Type B pancreatic cell (in vitro differentiated cells): Measurements from ENCODE around the gene SLC6A18. TPM values are rescaled to one million over a fixed set of nuclear protein-coding genes. Genes with fewer than 3 reads are reported as not detected.

ENCODE experiments used
- DNase-seq: peaks from one replicate; pipeline ENCODE4 v3.0.0; 2021; ENCODE audit warnings: mixed read lengths; ENCODE audit not compliant: unreplicated experiment; ENCODE audit errors: extremely low spot score
- H3K27ac Mint-ChIP-seq: 2 replicates; pipeline ENCODE4 v1.8.0; 2021; ENCODE audit warnings: mild to moderate bottlenecking, mixed read lengths
- H3K27me3 Mint-ChIP-seq: 2 replicates; pipeline ENCODE4 v1.8.0; 2021; ENCODE audit warnings: mixed read lengths
- H3K36me3 Mint-ChIP-seq: 2 replicates; pipeline ENCODE4 v1.8.0; 2021; ENCODE audit warnings: mixed read lengths
- H3K4me1 Mint-ChIP-seq: one replicate; pipeline ENCODE4 v1.8.0; 2021; ENCODE audit warnings: mixed read lengths; ENCODE audit not compliant: unreplicated experiment
- H3K4me3 Mint-ChIP-seq: 2 replicates; pipeline ENCODE4 v1.8.0; 2021; ENCODE audit warnings: mild to moderate bottlenecking, mixed read lengths
- H3K9me3 Mint-ChIP-seq: 2 replicates; pipeline ENCODE4 v1.8.0; 2021; ENCODE audit warnings: mixed read lengths
- total RNA-seq: library from RNA; stranded (reverse); gene quantifications from 2 replicates; pipeline ENCODE4 v1.2.1, GENCODE V29; 2021; ENCODE audit warnings: low replicate concordance
- TF ChIP-seq, protein P1 (sequence below): fragments of 200-600 bp; sonication (generic); conservative IDR thresholded peaks from 2 replicates; pipeline ENCODE4 v1.5.0; 2021; ENCODE audit warnings: antibody characterized with exemption, mild to moderate bottlenecking

Gene SLC6A18
- total RNA-seq, 1 donor from 2014 or later: 0.41 TPM

DNA sequence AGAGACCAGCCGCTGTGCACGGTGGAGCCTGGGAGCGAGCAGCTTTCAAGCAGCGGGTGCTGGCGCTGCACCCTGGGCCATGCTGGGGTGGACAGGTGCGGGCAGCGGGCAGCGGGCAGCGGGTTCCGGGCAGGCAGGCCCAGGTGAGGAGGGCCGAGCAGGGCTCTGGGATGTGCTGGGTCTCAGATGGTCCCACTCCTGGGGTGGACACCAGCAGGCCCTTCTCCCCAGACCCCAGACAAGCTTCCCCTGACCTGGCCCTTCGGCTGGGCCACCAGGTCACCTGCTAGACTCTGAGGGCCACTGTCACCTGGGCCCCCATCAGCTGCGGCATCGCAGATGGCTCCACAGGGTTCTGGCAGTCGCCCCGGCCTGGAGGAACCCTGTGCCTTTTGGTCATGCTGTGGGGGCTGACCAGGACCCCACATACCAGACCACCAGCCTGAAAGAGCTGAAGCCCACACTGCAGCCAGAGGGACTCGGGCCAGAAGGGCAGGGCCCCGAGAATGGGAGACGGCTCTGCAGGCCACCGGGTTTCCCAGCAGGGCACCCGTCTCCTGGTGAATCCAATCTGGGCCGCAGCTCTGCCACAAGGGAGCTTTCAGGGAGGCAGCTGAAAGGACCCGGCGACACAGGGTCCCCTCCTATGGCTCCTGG, 21.7 kb upstream of the SLC6A18 start:
- peaks cover 10% of the 10 kb centered on the region for H3K4me1 Mint-ChIP-seq
- H3K9me3 Mint-ChIP-seq: no peaks in the 10 kb centered on the region
- DNase-seq: no peak
- no peak overlapping the region for H3K4me3 Mint-ChIP-seq
- H3K27me3 Mint-ChIP-seq: peaks cover 10% of the 10 kb centered on the region
- H3K27ac Mint-ChIP-seq: no peak overlapping the region
- TF ChIP-seq, protein P1, sequence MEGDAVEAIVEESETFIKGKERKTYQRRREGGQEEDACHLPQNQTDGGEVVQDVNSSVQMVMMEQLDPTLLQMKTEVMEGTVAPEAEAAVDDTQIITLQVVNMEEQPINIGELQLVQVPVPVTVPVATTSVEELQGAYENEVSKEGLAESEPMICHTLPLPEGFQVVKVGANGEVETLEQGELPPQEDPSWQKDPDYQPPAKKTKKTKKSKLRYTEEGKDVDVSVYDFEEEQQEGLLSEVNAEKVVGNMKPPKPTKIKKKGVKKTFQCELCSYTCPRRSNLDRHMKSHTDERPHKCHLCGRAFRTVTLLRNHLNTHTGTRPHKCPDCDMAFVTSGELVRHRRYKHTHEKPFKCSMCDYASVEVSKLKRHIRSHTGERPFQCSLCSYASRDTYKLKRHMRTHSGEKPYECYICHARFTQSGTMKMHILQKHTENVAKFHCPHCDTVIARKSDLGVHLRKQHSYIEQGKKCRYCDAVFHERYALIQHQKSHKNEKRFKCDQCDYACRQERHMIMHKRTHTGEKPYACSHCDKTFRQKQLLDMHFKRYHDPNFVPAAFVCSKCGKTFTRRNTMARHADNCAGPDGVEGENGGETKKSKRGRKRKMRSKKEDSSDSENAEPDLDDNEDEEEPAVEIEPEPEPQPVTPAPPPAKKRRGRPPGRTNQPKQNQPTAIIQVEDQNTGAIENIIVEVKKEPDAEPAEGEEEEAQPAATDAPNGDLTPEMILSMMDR: no peak
- no peaks in the 10 kb centered on the region for H3K36me3 Mint-ChIP-seq

DNA sequence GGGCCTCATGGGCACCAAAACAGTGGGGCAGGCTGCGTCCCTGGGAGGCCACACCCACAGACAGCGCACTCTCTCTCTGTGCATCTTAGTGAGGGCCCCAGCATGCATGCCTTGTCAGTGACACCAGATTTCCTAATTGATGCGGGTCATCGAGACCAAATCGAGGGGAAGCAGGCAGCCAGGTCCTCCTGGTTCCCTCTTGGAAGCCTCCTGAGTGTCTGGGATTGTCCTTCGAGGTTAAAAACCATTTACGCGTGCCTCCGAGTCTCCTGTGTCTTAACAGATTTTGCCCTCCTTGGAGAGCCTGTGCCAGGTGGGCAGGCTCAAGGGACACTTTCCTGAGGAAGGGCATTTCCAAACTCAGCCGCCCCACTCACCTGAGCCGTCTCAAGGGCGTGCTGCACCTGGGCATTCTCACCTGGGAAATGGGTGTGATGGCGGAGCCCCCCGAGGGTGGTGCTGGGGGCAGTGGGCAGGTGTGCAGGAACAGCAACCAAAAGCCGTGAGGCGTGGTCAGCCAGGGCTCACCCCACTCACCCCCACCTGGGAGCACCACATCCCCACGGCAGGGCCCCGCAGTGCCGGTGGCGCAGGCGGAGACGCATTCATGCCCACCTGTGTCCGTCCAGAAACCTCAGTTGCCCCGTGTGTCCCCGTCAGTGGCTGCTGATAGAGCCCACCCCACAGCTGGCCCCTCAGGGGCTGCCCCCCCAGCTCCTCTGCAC, 21.1 kb upstream of the SLC6A18 start:
- peaks cover 10% of the 10 kb centered on the region for H3K27me3 Mint-ChIP-seq
- TF ChIP-seq, protein P1: no peak
- no peak for DNase-seq
- H3K36me3 Mint-ChIP-seq: no peaks in the 10 kb centered on the region
- no peaks in the 10 kb centered on the region for H3K9me3 Mint-ChIP-seq
- peaks cover 10% of the 10 kb centered on the region for H3K4me1 Mint-ChIP-seq
- no peak overlapping the region for H3K27ac Mint-ChIP-seq
- no peak overlapping the region for H3K4me3 Mint-ChIP-seq

DNA sequence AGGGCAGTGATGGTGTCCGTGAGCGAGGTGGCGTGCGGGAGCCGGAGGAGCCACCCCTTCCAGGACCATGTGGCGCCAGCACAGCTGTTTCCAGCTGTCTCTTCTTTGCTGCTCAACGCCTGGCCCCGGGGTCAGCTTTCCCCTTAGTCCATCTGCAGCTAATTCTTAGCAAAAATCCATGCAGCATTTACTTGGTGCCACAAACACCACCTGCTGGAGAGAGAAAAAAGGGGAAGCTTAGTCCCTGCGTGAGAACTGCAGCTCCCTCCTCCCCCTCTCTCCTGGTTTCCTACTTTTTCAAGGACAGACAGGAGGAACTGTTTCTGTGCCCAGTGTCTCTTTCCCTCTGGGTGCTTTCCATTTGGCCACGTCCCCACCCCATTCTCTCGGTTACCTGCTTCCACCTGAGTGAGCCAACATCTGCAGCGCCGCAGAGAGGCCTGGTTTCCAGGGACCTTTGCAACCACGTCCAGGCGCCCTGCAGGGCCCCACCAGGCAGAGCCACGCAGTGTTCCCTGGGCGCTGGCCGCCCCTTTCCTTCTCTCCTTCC, 20.4 kb upstream of the SLC6A18 start:
- Mint-ChIP-seq H3K36me3 (no peaks in the 10 kb centered on the region), H3K27ac (peak overlapping the region; percentile 61), H3K4me1 (peaks cover 10% of the 10 kb centered on the region), H3K27me3 (peaks cover 10% of the 10 kb centered on the region), H3K9me3 (no peaks in the 10 kb centered on the region), H3K4me3 (no peak overlapping the region)
- TF ChIP-seq, protein P1: peak; percentile 70
- DNase-seq: no peak

DNA sequence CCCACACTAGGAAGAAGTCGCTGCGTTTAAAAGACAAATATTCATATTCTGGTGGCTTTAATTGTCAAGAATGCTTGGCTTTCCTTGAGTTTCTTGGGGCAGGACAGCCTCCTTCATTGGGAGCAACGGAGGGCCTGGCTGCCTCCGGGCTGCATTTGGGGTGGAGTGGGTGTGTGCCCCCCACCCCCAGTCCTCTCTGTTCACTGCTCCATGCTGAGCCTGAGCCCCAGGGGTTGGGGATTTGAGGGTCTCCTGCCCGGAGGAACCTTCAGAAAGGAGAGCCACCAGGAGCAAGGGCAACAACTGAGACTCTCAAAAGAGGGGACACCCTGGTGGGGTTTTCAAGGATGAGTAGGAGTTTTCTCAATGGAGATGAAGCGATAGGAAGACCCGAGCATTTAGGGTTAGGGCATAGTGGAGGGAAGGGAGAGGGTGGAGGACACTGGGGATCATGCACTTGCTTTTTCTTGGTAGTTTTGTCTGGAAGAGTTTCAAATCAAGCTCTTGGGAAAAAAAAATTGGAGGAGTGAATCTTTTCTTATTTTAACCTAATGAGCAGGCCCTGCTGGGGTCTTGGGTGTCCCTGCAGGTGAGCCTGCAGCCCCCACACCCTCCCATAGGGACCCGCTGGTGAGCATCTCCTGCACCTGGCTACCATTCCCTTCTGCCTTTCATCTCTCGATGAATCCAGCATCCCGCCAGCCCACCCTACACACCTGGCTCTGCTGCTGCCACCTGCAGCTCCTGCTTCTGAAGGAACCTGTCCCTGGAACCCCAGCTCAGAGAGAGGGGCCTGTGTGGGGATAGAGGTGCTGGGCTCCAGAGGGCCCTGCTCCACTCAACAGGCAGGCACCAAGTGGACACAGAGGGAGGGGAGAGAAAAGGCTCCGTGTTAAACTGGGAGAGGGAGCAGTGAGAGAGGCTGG, 19.7 kb upstream of the SLC6A18 start:
- DNase-seq: no peak
- Mint-ChIP-seq H3K27me3 (peaks cover 10% of the 10 kb centered on the region), H3K27ac (peak overlapping the region; percentile 61), H3K36me3 (no peaks in the 10 kb centered on the region), H3K9me3 (no peaks in the 10 kb centered on the region), H3K4me1 (peaks cover 10% of the 10 kb centered on the region), H3K4me3 (no peak overlapping the region)
- TF ChIP-seq, protein P1: no peak
